Muscle layer of duodenum (tissue), 2 donors: ENCODE data around the gene MEGF8.

Experiments used
- H3K27ac ChIP-seq: one replicate; pipeline ENCODE4 v1.7.0; 2013; ENCODE audit warnings: mild to moderate bottlenecking, low read length
- H3K27me3 ChIP-seq: one replicate; pipeline ENCODE4 v1.7.0; 2013; ENCODE audit warnings: low read depth, mild to moderate bottlenecking, control low read depth, low read length
- H3K36me3 ChIP-seq, 2 donors: one replicate each; pipeline ENCODE4 v1.7.0; 2013; ENCODE audit warnings: low read length in 2 of 2, control low read depth in 1 of 2, mild to moderate bottlenecking in 1 of 2; ENCODE audit not compliant: insufficient read depth in 2 of 2, control insufficient read depth in 1 of 2
- H3K4me1 ChIP-seq, 2 donors: one replicate each; pipeline ENCODE4 v1.7.0; 2013; ENCODE audit warnings: low read length in 2 of 2, mild to moderate bottlenecking in 2 of 2, control low read depth in 1 of 2, moderate library complexity in 1 of 2; ENCODE audit not compliant: insufficient read depth in 2 of 2, control insufficient read depth in 1 of 2
- H3K4me3 ChIP-seq, 2 donors: one replicate each; pipeline ENCODE4 v1.7.0; 2013; ENCODE audit warnings: low read length in 2 of 2, low read depth in 1 of 2, mild to moderate bottlenecking in 1 of 2
- H3K9me3 ChIP-seq, 2 donors: one replicate each; pipeline ENCODE4 v1.7.0; 2013; ENCODE audit warnings: low read length in 2 of 2, control low read depth in 1 of 2, mild to moderate bottlenecking in 1 of 2; ENCODE audit not compliant: control insufficient read depth in 1 of 2
- donor health status: healthy.

Gene MEGF8

DNA sequence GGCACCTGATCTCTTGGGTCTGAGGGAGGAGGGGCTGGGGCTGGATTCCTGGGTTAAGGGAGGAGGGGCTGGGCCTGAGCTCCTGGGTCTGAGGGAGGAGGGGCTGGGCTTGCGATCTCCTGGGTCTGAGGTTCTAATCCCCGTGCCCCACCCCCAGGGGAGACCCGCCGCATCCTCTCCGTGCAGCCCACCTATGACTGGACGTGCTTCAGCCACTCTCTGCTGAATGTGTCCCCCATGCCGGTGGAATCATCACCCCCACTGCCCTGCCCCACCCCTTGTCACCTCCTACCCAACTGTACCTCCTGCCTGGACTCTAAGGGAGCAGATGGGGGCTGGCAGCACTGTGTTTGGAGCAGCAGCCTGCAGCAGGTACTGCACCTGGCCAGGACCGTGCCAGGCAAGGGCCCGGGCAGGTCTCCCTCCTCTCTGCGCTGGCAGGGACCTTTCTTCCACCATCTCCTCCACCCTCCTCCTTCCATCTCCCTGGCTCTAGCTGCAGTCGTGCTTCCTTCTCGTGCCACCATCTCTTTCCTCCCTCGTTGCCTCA, 37.5 kb downstream of the MEGF8 start:
- Histone ChIP-seq H3K27ac (no peak overlapping the region), H3K36me3 (peaks cover 12 to 44% of the 10 kb centered on the region in 2 donors), H3K9me3 (no peaks in the 10 kb centered on the region), H3K4me3 (no peak overlapping the region), H3K27me3 (no peaks in the 10 kb centered on the region), H3K4me1 (peaks cover 0 to 17% of the 10 kb centered on the region in 2 donors)

- no peak overlapping the region for H3K27ac ChIP-seq
Observed at GRCh38 chr19:42363614-42364346, 38.3 kb downstream of the MEGF8 start.

GRCh38 chr19:42366673-42367072, 41.2 kb downstream of the MEGF8 start:
- H3K27ac ChIP-seq, result no peak overlapping the region
- no peak overlapping the region for H3K4me3 ChIP-seq
- H3K27me3 ChIP-seq, result no peaks in the 10 kb centered on the region
- peaks cover 16 to 47% of the 10 kb centered on the region in 2 donors for H3K36me3 ChIP-seq
- no peaks in the 10 kb centered on the region for H3K9me3 ChIP-seq
- peaks cover 0 to 17% of the 10 kb centered on the region in 2 donors for H3K4me1 ChIP-seq

More at GRCh38 chr19:42363614-42364346, 38.3 kb downstream of the MEGF8 start:
- peaks cover 12 to 42% of the 10 kb centered on the region in 2 donors for H3K36me3 ChIP-seq
- no peaks in the 10 kb centered on the region for H3K9me3 ChIP-seq
- no peaks in the 10 kb centered on the region for H3K27me3 ChIP-seq
- no peak overlapping the region for H3K4me3 ChIP-seq
- peaks cover 0 to 17% of the 10 kb centered on the region in 2 donors for H3K4me1 ChIP-seq

DNA sequence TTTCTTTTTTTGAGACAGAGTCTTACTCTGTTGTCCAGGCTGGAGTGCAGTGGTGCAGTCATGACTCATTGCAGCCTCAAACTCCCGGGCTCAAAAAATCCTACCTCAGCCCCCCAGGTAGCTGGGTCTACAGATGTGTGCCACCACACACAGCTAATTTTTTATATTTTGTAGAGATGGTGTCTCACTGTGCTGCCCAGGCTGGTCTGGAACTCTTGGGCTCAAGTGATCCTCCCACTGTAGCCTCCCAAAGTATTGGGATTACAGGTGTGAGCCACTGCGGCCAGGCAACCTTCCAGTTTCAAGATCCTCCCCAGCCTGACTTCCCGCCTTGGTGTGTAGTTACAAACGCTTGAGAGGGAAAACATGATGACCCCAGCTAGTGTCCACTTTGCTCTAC, 42.5 kb downstream of the MEGF8 start:
- Histone ChIP-seq H3K9me3 (no peaks in the 10 kb centered on the region), H3K4me3 (no peak overlapping the region), H3K27me3 (no peaks in the 10 kb centered on the region), H3K36me3 (peaks cover 16 to 34% of the 10 kb centered on the region in 2 donors), H3K4me1 (peaks cover 0 to 17% of the 10 kb centered on the region in 2 donors), H3K27ac (no peak overlapping the region)

GRCh38 chr19:42368360-42368759, 42.9 kb downstream of the MEGF8 start:
- Histone ChIP-seq H3K27ac (no peak overlapping the region), H3K4me1 (peaks cover 0 to 17% of the 10 kb centered on the region in 2 donors), H3K36me3 (peaks cover 16 to 30% of the 10 kb centered on the region in 2 donors), H3K4me3 (no peak overlapping the region), H3K27me3 (no peaks in the 10 kb centered on the region), H3K9me3 (no peaks in the 10 kb centered on the region)

DNA sequence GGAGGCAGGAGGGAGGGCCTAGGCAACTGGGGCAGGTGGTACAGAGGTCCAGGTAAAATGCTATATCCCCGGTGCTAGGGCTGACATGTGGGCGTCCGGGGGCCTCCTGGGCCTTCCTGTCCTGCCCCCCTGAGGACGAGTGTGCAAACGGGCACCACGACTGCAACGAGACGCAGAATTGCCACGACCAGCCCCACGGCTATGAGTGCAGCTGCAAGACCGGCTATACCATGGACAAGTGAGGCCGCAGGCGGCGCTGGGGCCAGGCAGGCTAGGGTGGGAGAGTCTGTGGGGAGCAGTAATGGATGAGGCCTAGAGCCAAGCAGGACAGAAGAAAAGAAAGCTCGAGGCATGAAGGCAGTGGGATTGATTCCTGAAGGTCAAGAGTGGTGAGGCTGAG, 43.3 kb downstream of the MEGF8 start:
- H3K9me3 ChIP-seq, result no peaks in the 10 kb centered on the region
- H3K4me1 ChIP-seq, result peaks cover 0 to 17% of the 10 kb centered on the region in 2 donors
- H3K27ac ChIP-seq, result no peak overlapping the region
- no peak overlapping the region for H3K4me3 ChIP-seq
- no peaks in the 10 kb centered on the region for H3K27me3 ChIP-seq
- H3K36me3 ChIP-seq, result peaks cover 13 to 26% of the 10 kb centered on the region in 2 donors

- peaks cover 0 to 17% of the 10 kb centered on the region in 2 donors for H3K4me1 ChIP-seq
- no peaks in the 10 kb centered on the region for H3K9me3 ChIP-seq
- no peaks in the 10 kb centered on the region for H3K27me3 ChIP-seq
- H3K36me3 ChIP-seq, result peaks cover 7 to 23% of the 10 kb centered on the region in 2 donors
- no peak overlapping the region for H3K27ac ChIP-seq
- no peak overlapping the region for H3K4me3 ChIP-seq
Observed at GRCh38 chr19:42369433-42370067, 44.1 kb downstream of the MEGF8 start.

GRCh38 chr19:42370068-42370520, 44.7 kb downstream of the MEGF8 start:
- H3K27ac ChIP-seq, result no peak overlapping the region
- peaks cover 9 to 29% of the 10 kb centered on the region in 2 donors for H3K36me3 ChIP-seq

GRCh38 chr19:42370626-42371175, 45.3 kb downstream of the MEGF8 start:
- no peaks in the 10 kb centered on the region for H3K27me3 ChIP-seq
- no peaks in the 10 kb centered on the region for H3K9me3 ChIP-seq
- H3K4me3 ChIP-seq, result no peak overlapping the region
- peaks cover 9 to 35% of the 10 kb centered on the region in 2 donors for H3K36me3 ChIP-seq
- H3K27ac ChIP-seq, result no peak overlapping the region
- peaks cover 0 to 12% of the 10 kb centered on the region in 2 donors for H3K4me1 ChIP-seq

More at GRCh38 chr19:42370068-42370520, 44.7 kb downstream of the MEGF8 start:
- no peaks in the 10 kb centered on the region for H3K27me3 ChIP-seq
- H3K9me3 ChIP-seq, result no peaks in the 10 kb centered on the region
- H3K4me3 ChIP-seq, result no peak overlapping the region
- peaks cover 0 to 13% of the 10 kb centered on the region in 2 donors for H3K4me1 ChIP-seq

DNA sequence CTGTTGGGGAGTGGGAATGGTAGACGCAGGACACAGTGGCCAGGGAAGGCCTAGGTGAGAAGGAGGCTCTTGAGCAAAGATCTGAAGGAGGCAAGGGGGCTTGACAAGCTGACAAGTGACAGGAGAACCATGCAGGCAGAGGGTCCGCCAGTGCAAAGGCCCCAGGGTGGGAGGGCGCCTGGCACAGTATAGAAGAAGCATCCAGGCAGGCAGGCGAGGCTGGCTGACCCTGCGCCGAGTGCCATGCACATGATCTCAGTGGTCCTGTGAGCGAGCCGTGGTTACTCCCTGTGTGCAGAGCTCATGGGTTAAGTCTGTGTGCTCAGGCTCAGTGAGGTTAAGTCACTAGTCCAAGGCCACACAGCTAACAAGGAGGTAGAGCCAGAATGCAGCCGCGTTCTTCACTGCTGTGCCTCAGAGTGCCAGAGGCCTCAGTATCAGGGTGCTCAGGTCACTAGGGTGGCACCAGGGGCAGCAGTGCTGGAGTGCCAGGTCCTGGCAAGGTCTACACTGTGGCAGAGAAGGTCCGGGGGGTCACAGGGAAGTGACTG, 49.5 kb downstream of the MEGF8 start:
- no peaks in the 10 kb centered on the region for H3K27me3 ChIP-seq
- H3K4me3 ChIP-seq, result no peak overlapping the region
- no peaks in the 10 kb centered on the region for H3K9me3 ChIP-seq
- no peak overlapping the region for H3K27ac ChIP-seq
- no peaks in the 10 kb centered on the region for H3K4me1 ChIP-seq
- peaks cover 9 to 41% of the 10 kb centered on the region in 2 donors for H3K36me3 ChIP-seq
